Measurements from ENCODE around the gene OR4D2.
"Not testable (repeated sequence)": the region's sequence is repeated elsewhere in the genome, so short reads cannot be mapped to it uniquely, and the experiment has no call there.

DNA sequence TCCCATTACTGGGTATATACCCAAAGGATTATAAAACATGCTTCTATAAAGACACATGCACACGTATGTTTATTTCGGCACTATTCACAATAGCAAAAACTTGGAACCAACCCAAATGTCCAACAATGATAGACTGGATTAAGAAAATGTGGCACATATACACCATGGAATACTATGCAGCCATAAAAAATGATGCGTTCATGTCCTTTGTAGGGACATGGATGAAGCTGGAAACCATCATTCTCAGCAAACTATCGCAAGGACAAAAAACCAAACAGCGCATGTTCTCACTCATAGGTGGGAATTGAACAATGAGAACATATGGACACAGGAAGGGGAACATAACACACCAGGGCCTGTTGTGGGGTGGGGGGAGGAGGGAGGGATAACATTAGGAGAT is 34.1 kb upstream of the OR4D2 start:
- TF ChIP-seq, protein P1, sequence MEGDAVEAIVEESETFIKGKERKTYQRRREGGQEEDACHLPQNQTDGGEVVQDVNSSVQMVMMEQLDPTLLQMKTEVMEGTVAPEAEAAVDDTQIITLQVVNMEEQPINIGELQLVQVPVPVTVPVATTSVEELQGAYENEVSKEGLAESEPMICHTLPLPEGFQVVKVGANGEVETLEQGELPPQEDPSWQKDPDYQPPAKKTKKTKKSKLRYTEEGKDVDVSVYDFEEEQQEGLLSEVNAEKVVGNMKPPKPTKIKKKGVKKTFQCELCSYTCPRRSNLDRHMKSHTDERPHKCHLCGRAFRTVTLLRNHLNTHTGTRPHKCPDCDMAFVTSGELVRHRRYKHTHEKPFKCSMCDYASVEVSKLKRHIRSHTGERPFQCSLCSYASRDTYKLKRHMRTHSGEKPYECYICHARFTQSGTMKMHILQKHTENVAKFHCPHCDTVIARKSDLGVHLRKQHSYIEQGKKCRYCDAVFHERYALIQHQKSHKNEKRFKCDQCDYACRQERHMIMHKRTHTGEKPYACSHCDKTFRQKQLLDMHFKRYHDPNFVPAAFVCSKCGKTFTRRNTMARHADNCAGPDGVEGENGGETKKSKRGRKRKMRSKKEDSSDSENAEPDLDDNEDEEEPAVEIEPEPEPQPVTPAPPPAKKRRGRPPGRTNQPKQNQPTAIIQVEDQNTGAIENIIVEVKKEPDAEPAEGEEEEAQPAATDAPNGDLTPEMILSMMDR (optimal IDR thresholded peaks at IDR 0.05 in 1 of 3, IDR thresholded peaks at IDR 0.05 in 1 of 3, conservative IDR thresholded peaks at IDR 0.05 in 1 of 3; ENCODE audit: extremely low read depth in 1 of 3, insufficient read depth in 2 of 3, low read length in 3 of 3), result not testable (repeated sequence)
- not testable (repeated sequence) for TF ChIP-seq EZH2 (IDR thresholded peaks at IDR 0.05; ENCODE audit: low read length)

Measured in keratinocyte (primary cell).